Spleen (tissue), 11 donors: ENCODE measurements around the gene SSR1. TPM values are rescaled to one million over a fixed set of nuclear protein-coding genes. Genes with fewer than 3 reads are reported as not detected.

Source experiments
- DNase-seq: peaks from one replicate; pipeline ENCODE4 v3.0.0-alpha.2; 2020
- H3K27ac ChIP-seq, 8 donors: fragments of 200-600 bp; sonication (generic) in 7 of 8; 1 replicate in 4 of 8; 2 replicates in 4 of 8; pipeline versions ENCODE4 v1.5.0 to v1.8.0; 2016 to 2021; ENCODE audit warnings: inconsistent platforms in 4 of 8, mild to moderate bottlenecking in 4 of 8, moderate library complexity in 1 of 8
- H3K27me3 ChIP-seq, 7 donors: fragments of 200-600 bp; sonication (generic) in 6 of 7; replicated peaks in 1 of 7; 1 replicate in 4 of 7; 2 replicates in 3 of 7; pipeline versions ENCODE4 v1.5.0 to v1.8.0; 2016 to 2021; ENCODE audit warnings: inconsistent platforms in 3 of 7, mild to moderate bottlenecking in 1 of 7
- H3K36me3 ChIP-seq, 6 donors: fragments of 200-600 bp; sonication (generic) in 5 of 6; 1 replicate in 4 of 6; 2 replicates in 2 of 6; pipeline versions ENCODE4 v1.5.0 to v1.8.0; 2016 to 2021; ENCODE audit warnings: inconsistent platforms in 2 of 6
- H3K4me1 ChIP-seq, 6 donors: fragments of 200-600 bp; sonication (generic) in 5 of 6; 1 replicate in 3 of 6; 2 replicates in 3 of 6; pipeline versions ENCODE4 v1.5.0 to v1.8.0; 2016 to 2021; ENCODE audit warnings: inconsistent platforms in 3 of 6
- H3K4me3 ChIP-seq, 8 donors: fragments of 200-600 bp; sonication (generic) in 7 of 8; 1 replicate in 4 of 8; 2 replicates in 4 of 8; pipeline versions ENCODE4 v1.5.0 to v1.8.0; 2016 to 2021; ENCODE audit warnings: inconsistent platforms in 4 of 8, mild to moderate bottlenecking in 4 of 8, moderate library complexity in 2 of 8
- H3K9me3 ChIP-seq, 8 donors: fragments of 200-600 bp; sonication (generic) in 7 of 8; 1 replicate in 4 of 8; 2 replicates in 4 of 8; pipeline versions ENCODE4 v1.5.0 to v1.8.0; 2016 to 2021; ENCODE audit warnings: inconsistent platforms in 4 of 8
- CTCF ChIP-seq, 11 experiments: fragments of 200-600 bp in 7 of 11; fragments of 450-650 bp in 4 of 11; sonication (generic) in 4 of 11; IDR thresholded peaks in 8 of 11; conservative IDR thresholded peaks in 3 of 11; 1 replicate in 7 of 11; 2 replicates in 4 of 11; pipeline versions ENCODE4 v1.4.0 to v1.8.0; 2016 to 2021; ENCODE audit warnings: antibody characterized with exemption in 11 of 11, inconsistent platforms in 4 of 11, mild to moderate bottlenecking in 1 of 11
- POLR2A ChIP-seq, 3 donors: fragments of 450-650 bp; IDR thresholded peaks; one replicate each; pipeline ENCODE4 v1.5.1; 2017; ENCODE audit warnings: antibody characterized with exemption in 3 of 3, mild to moderate bottlenecking in 1 of 3
- POLR2AphosphoS5 ChIP-seq, 3 donors: sonication (generic); formaldehyde crosslinking; IDR thresholded peaks; one replicate each; pipeline ENCODE4 v1.5.1; 2017; ENCODE audit warnings: antibody characterized with exemption in 3 of 3
- WGBS, 5 donors: extraction: QIAGEN DNeasy Blood & Tissue Kit in 3 of 5; methylation state at CpG; one replicate each; pipeline versions ENCODE4 v1.1.5 to v1.1.7; 2013 to 2018; 5-methylcytosine and 5-hydroxymethylcytosine counted together
- intact Hi-C: fragments of 100-400 bp; cut with DNase I; formaldehyde crosslinking; loops from one replicate; pipeline ENCODE4 v1.15.0; 2023; ENCODE audit warnings: low total_unique reads
- polyA plus RNA-seq, 3 donors: library from polyadenylated mRNA; stranded (reverse); fragments of 200-250 nt; gene quantifications; one replicate each; pipeline ENCODE4 v1.2.1, GENCODE V29; 2013
- total RNA-seq, 7 donors: library from RNA; depleted of rRNA in 3 of 7; stranded (reverse); fragments of >200 nt in 3 of 7; fragmentation: NEBNext Ultra II Directional in 4 of 7; extraction: Animal tissue kit (Norgen Biotek cat#: 25700) in 4 of 7; gene quantifications; one replicate each; pipeline versions ENCODE4 v1.1.0 to v1.2.1, GENCODE V29; 2016 to 2021
- donor health status: healthy with polysubstance abuse.
- donor health status: DM: no; HTN: no; CAD: no; lungs with moderate emphysema.
- donor health status: DM: no; HTN: no; CAD: no.
- donor health status: Bipolar disorder and iron deficiency.
- donor health status: healthy.
- donor health status: DM: no; HTN: no; CAD: no.
- donor health status: DM: yes; HTN: yes; CAD: no.

Gene SSR1
- total and polyA plus RNA-seq, 10 donors, result 15.8 to 132 (median 72.9) TPM

GRCh38 chr6:7230956-7231713, 81.9 kb downstream of the SSR1 start:
- peaks cover 0 to 100% (median 85%) of the 10 kb centered on the region in 6 donors for H3K36me3 ChIP-seq
- intact Hi-C loops, result no loop called here
- no peaks in the 10 kb centered on the region for H3K27me3 ChIP-seq
- no peaks in the 10 kb centered on the region for H3K9me3 ChIP-seq
- peaks cover 0 to 26% (median 8%) of the 10 kb centered on the region in 6 donors for H3K4me1 ChIP-seq
- 95 to 97% (median 96%) methylated on average over 31 to 37 of the region's 37 CpGs for WGBS, 5 donors
- DNase-seq, result no peak
- no peak overlapping the region for H3K4me3 ChIP-seq
- TF ChIP-seq POLR2A (IDR thresholded peaks at IDR 0.05), result no peak
- TF ChIP-seq POLR2AphosphoS5 (IDR thresholded peaks at IDR 0.05), result peak in 1 of 3 donors; percentile 21
- H3K27ac ChIP-seq, result no peak overlapping the region

GRCh38 chr6:7230327-7230691, 82.7 kb downstream of the SSR1 start:
- H3K27me3 ChIP-seq, result no peaks in the 10 kb centered on the region
- no peak overlapping the region for H3K4me3 ChIP-seq
- 95 to 98% (median 98%) methylated on average over 30 to 39 of the region's 39 CpGs for WGBS, 5 donors
- H3K4me1 ChIP-seq, result peaks cover 0 to 24% (median 7%) of the 10 kb centered on the region in 6 donors
- H3K9me3 ChIP-seq, result no peaks in the 10 kb centered on the region
- intact Hi-C loops, result no loop called here
- H3K36me3 ChIP-seq, result peaks cover 0 to 100% (median 83%) of the 10 kb centered on the region in 6 donors
- no peak overlapping the region for H3K27ac ChIP-seq
- DNase-seq, result no peak
- TF ChIP-seq POLR2AphosphoS5 (IDR thresholded peaks at IDR 0.05), result peak in 1 of 3 donors; percentile 18
- TF ChIP-seq POLR2A (IDR thresholded peaks at IDR 0.05), result no peak

GRCh38 chr6:7229376-7230326, 83.3 kb downstream of the SSR1 start:
- H3K4me3 ChIP-seq, result no peak overlapping the region
- peaks cover 4 to 30% (median 10%) of the 10 kb centered on the region in 6 donors for H3K4me1 ChIP-seq
- H3K27me3 ChIP-seq, result no peaks in the 10 kb centered on the region
- no peak for DNase-seq
- WGBS, 5 donors, result 93 to 96% (median 95%) methylated on average over 46 to 62 of the region's 62 CpGs
- peaks cover 0 to 100% (median 80%) of the 10 kb centered on the region in 6 donors for H3K36me3 ChIP-seq
- TF ChIP-seq CTCF (IDR thresholded peaks at IDR 0.05 in 8 of 11, conservative IDR thresholded peaks at IDR 0.05 in 3 of 11) (no peak), POLR2AphosphoS5 (IDR thresholded peaks at IDR 0.05) (peak; percentile 28 to 67 (median 39))
- no peak overlapping the region for H3K27ac ChIP-seq
- intact Hi-C loops, result no loop called here
- no peaks in the 10 kb centered on the region for H3K9me3 ChIP-seq

- no peak for DNase-seq
- no peaks in the 10 kb centered on the region for H3K9me3 ChIP-seq
- WGBS, 5 donors, result 86 to 96% (median 92%) methylated on average over 17 to 21 of the region's 21 CpGs
- peaks cover 6 to 36% (median 15%) of the 10 kb centered on the region in 6 donors for H3K4me1 ChIP-seq
- H3K27me3 ChIP-seq, result no peaks in the 10 kb centered on the region
- no peak overlapping the region for H3K4me3 ChIP-seq
- H3K36me3 ChIP-seq, result peaks cover 0 to 100% (median 78%) of the 10 kb centered on the region in 6 donors
- TF ChIP-seq POLR2A (IDR thresholded peaks at IDR 0.05), result no peak
- TF ChIP-seq CTCF (IDR thresholded peaks at IDR 0.05 in 8 of 11, conservative IDR thresholded peaks at IDR 0.05 in 3 of 11), result no peak
- no peak for TF ChIP-seq POLR2AphosphoS5 (IDR thresholded peaks at IDR 0.05)
- no peak overlapping the region for H3K27ac ChIP-seq
- intact Hi-C loops, result no loop called here
Measured at GRCh38 chr6:7228662-7229375, 84.2 kb downstream of the SSR1 start.
